Gastrocnemius medialis (tissue), 4 donors: ENCODE measurements around the gene ENTR1.

ENCODE experiments used
- POLR2A ChIP-seq, 2 donors: fragments of 450-650 bp; IDR thresholded peaks; one replicate each; pipeline ENCODE4 v1.6.1; 2017; ENCODE audit warnings: antibody characterized with exemption in 2 of 2, mild to moderate bottlenecking in 2 of 2, moderate library complexity in 2 of 2
- TF ChIP-seq, protein P1 (sequence below), 5 experiments: fragments of 450-650 bp in 3 of 5; fragments of 200-600 bp in 2 of 5; sonication (generic) in 2 of 5; IDR thresholded peaks in 4 of 5; conservative IDR thresholded peaks in 1 of 5; 1 replicate in 4 of 5; 2 replicates in 1 of 5; pipeline ENCODE4 v1.5.1; 2016 to 2019; ENCODE audit warnings: antibody characterized with exemption in 5 of 5, mild to moderate bottlenecking in 3 of 5, moderate library complexity in 3 of 5

DNA sequence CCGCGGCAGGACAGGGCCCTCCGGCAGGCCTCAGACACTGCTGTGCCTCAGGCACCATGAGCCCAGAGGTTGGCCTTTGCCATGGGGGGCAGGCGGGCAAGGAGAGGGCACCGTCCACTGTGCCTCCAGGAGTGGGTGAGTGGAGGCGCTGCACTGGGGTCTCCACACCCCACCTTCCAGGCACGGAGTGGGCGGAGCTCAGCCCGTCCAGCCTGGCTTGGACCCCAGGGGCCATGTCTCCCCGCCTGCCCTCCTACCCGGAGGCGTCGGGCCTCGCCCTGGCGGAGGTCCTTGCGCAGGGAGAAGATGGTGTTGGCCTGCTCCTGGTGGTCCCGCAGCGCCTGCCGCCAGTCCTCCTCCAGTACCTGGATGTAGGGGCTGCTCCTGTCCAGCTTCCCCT, 40.4 kb downstream of the ENTR1 start:
- TF ChIP-seq, protein P1, sequence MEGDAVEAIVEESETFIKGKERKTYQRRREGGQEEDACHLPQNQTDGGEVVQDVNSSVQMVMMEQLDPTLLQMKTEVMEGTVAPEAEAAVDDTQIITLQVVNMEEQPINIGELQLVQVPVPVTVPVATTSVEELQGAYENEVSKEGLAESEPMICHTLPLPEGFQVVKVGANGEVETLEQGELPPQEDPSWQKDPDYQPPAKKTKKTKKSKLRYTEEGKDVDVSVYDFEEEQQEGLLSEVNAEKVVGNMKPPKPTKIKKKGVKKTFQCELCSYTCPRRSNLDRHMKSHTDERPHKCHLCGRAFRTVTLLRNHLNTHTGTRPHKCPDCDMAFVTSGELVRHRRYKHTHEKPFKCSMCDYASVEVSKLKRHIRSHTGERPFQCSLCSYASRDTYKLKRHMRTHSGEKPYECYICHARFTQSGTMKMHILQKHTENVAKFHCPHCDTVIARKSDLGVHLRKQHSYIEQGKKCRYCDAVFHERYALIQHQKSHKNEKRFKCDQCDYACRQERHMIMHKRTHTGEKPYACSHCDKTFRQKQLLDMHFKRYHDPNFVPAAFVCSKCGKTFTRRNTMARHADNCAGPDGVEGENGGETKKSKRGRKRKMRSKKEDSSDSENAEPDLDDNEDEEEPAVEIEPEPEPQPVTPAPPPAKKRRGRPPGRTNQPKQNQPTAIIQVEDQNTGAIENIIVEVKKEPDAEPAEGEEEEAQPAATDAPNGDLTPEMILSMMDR (IDR thresholded peaks at IDR 0.05 in 4 of 5, conservative IDR thresholded peaks at IDR 0.05 in 1 of 5) = no peak
- no peak for TF ChIP-seq POLR2A (IDR thresholded peaks at IDR 0.05)
